SK-N-SH (cell line): ENCODE results near the gene COX7A2. TPM values are rescaled to one million over a fixed set of nuclear protein-coding genes. Genes with fewer than 3 reads are reported as not detected.
A peak's percentile ranks its signal among the peaks of the same experiment; 100 is the strongest.

Experiments
- CHD2 ChIP-seq: fragments of 150-350 bp; IDR thresholded peaks from 2 replicates; pipeline ENCODE4 v1.6.1; 2018; ENCODE audit warnings: low read length; ENCODE audit not compliant: partially characterized antibody
- CTCF ChIP-seq: fragments of 200-600 bp; sonication (generic); IDR thresholded peaks from 2 replicates; pipeline ENCODE4 v1.6.1; 2017; ENCODE audit warnings: antibody characterized with exemption, mild to moderate bottlenecking, moderate library complexity
- FOSL2 ChIP-seq: IDR thresholded peaks from 2 replicates; pipeline ENCODE4 v1.4.0; 2012; ENCODE audit warnings: low read depth, mild to moderate bottlenecking, moderate library complexity, borderline replicate concordance
- FOXM1 ChIP-seq: IDR thresholded peaks from 2 replicates; pipeline ENCODE4 v1.4.0; 2012; ENCODE audit warnings: low read depth, mild to moderate bottlenecking
- GABPA ChIP-seq: IDR thresholded peaks from 2 replicates; pipeline ENCODE4 v1.4.0; 2012; ENCODE audit warnings: low read depth, mild to moderate bottlenecking
- IRF3 ChIP-seq: fragments of 150-350 bp; IDR thresholded peaks from 2 replicates; pipeline ENCODE4 v1.6.1; 2016; ENCODE audit warnings: mild to moderate bottlenecking, low read depth, low read length
- JUND ChIP-seq: IDR thresholded peaks from 2 replicates; pipeline ENCODE4 v1.4.0; 2012
- MAX ChIP-seq: IDR thresholded peaks from 2 replicates; pipeline ENCODE4 v1.4.0; 2012; ENCODE audit warnings: low read depth
- NFIC ChIP-seq: IDR thresholded peaks from 2 replicates; pipeline ENCODE4 v1.4.0; 2012; ENCODE audit warnings: borderline replicate concordance
- NRF1 ChIP-seq: IDR thresholded peaks from 2 replicates; pipeline ENCODE4 v1.6.1; 2012; ENCODE audit warnings: low read depth, mild to moderate bottlenecking, low read length
- RAD21 ChIP-seq: IDR thresholded peaks from 2 replicates; pipeline ENCODE4 v1.6.1; 2012; ENCODE audit warnings: mild to moderate bottlenecking, low read length
- RCOR1 ChIP-seq: fragments of 150-350 bp; IDR thresholded peaks from 2 replicates; pipeline ENCODE4 v1.6.1; 2017; ENCODE audit warnings: antibody characterized with exemption, low read length
- RFX5 ChIP-seq: IDR thresholded peaks from 2 replicates; pipeline ENCODE4 v1.6.1; 2012; ENCODE audit warnings: mild to moderate bottlenecking, improper control_type of control experiment, low read length
- RXRA ChIP-seq: IDR thresholded peaks from 2 replicates; pipeline ENCODE4 v1.4.0; 2012; ENCODE audit warnings: low read depth, mild to moderate bottlenecking, borderline replicate concordance
- SIN3A ChIP-seq: IDR thresholded peaks from 2 replicates; pipeline ENCODE4 v1.6.1; 2012; ENCODE audit warnings: low read depth, mild to moderate bottlenecking, low read length, moderate library complexity, borderline replicate concordance
- TCF12 ChIP-seq: IDR thresholded peaks from 2 replicates; pipeline ENCODE4 v1.4.0; 2012
- TEAD4 ChIP-seq: IDR thresholded peaks from 2 replicates; pipeline ENCODE4 v1.4.0; 2012; ENCODE audit warnings: mild to moderate bottlenecking, borderline replicate concordance; ENCODE audit not compliant: insufficient read depth
- USF1 ChIP-seq: IDR thresholded peaks from 2 replicates; pipeline ENCODE4 v1.4.0; 2012; ENCODE audit warnings: low read depth, borderline replicate concordance
- USF2 ChIP-seq: fragments of 150-350 bp; IDR thresholded peaks from 2 replicates; pipeline ENCODE4 v1.6.1; 2017; ENCODE audit warnings: antibody characterized with exemption, low read length, low read depth, borderline replicate concordance
- YY1 ChIP-seq: IDR thresholded peaks from 2 replicates; pipeline ENCODE4 v1.4.0; 2012; ENCODE audit warnings: low read depth, mild to moderate bottlenecking
- ZBTB33 ChIP-seq: IDR thresholded peaks from 2 replicates; pipeline ENCODE4 v1.4.0; 2012; ENCODE audit warnings: low read depth, borderline replicate concordance
- polyA plus RNA-seq, 3 experiments: library from polyadenylated mRNA; depleted of rRNA; stranded (reverse); fragments of >200 nt; gene quantifications; 2 replicates each; pipeline ENCODE4 v1.2.3, GENCODE V29; 2012

COX7A2 gene
- polyA plus RNA-seq, 1 of the 3 experiments (the other 2 are of a cell fraction), result 431 TPM

- TF ChIP-seq RCOR1, result no peak
- no peak for TF ChIP-seq RXRA
- TF ChIP-seq JUND, result no peak
- peak; percentile 91 for TF ChIP-seq GABPA
- TF ChIP-seq FOXM1, result no peak
- no peak for TF ChIP-seq TEAD4
- TF ChIP-seq USF1, result peak; percentile 88; the same call in 1 of the 2 replicates
- 0 out of 2 replicates have a peak, but pooled peaks have one; percentile 68 for TF ChIP-seq SIN3A
- TF ChIP-seq IRF3, result no peak
- no peak for TF ChIP-seq CTCF
- no peak for TF ChIP-seq NFIC
- peak; percentile 54; the same call in 1 of the 2 replicates for TF ChIP-seq NRF1
- no peak for TF ChIP-seq TCF12
- TF ChIP-seq USF2, result peak; percentile 59; the same call in 1 of the 2 replicates
- TF ChIP-seq CHD2, result peak; percentile 42
- no peak for TF ChIP-seq RAD21
- no peak for TF ChIP-seq ZBTB33
- no peak for TF ChIP-seq RFX5
- TF ChIP-seq MAX, result peak; percentile 86
- TF ChIP-seq YY1, result no peak
- TF ChIP-seq FOSL2, result no peak
Measured at GRCh38 chr6:75284632-75285282, 41.2 kb upstream of the COX7A2 start, which contains the start of gene TMEM30A (continued).
